ENCODE measurements around the gene AKR1E2.
"Not testable (repeated sequence)": the region's sequence is repeated elsewhere in the genome, so short reads cannot be mapped to it uniquely, and the experiment has no call there.

The AKR1E2 gene

DNA sequence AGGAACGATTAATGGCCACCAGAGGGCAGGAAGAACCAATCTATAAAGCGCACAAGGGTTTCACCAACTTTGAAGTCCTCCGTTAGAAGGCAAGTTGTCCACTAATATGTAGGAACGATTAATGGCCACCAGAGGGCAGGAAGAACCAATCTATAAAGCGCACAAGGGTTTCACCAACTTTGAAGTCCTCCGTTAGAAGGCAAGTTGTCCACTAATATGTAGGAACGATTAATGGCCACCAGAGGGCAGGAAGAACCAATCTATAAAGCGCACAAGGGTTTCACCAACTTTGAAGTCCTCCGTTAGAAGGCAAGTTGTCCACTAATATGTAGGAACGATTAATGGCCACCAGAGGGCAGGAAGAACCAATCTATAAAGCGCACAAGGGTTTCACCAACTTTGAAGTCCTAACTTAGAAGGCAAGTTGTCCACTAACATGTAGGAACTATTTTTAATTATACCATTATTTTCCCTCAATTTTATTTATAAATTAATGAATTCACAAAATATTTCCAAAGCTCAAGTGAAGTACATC lies 10.3 kb upstream of the AKR1E2 start:
- DNase-seq = not testable (repeated sequence)

DNA sequence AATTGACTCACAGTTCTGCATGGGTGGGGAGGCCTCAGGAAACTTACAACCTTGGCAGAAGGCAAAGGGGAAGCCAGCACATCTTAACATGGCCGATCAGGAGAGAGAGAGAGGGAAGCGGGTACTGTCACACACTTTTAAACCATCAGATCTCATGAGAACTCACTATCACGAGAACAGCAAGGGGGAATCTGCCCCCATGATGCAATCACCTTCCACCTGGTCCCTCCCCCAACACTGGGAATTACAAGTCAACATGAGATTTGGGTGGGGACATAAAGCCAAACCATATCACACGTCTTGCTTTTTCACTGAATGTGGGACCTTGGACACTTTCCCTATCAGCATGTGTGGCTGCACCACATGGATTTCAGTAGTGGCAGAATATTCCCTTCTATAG lies 9.0 kb upstream of the AKR1E2 start:
- no peak for DNase-seq

DNA sequence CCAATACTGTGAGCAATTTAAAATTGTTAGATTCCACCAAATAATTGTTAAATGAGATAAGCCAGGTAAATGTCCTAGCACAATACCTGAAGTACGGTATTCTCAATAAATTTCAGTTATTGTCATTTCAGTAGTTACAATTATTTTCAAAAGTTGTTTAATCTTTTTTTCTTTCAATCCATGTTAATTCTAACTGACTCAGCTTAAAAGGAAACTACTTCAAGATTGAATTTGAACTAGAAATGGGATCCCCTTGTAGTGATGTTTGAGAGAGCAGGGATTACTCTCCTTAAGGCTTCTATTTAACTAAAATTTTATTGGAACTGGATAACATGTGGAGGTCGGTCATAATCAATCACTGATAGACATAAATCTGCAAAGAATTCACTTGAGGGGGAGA lies 6.9 kb upstream of the AKR1E2 start:
- DNase-seq = no peak

DNA sequence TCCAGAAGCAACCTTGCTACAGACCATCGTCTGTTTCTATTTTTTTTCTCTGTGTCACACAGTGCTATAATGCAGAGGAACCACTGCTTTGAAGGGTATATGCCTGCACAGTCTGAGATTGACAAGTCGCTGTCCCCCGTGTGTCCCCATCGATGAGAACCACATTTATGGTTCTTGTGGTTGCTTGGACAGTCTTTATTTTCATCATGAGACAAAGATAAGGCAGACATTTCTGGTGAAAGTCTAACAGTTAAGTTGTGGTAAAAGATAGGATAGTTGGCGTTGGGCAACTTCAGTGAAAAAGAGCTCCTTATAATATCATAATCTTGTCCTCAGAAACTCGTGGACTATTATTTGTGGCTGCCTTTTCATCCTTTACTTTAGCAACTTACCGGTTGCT lies 6.3 kb upstream of the AKR1E2 start:
- DNase-seq = no peak

DNA sequence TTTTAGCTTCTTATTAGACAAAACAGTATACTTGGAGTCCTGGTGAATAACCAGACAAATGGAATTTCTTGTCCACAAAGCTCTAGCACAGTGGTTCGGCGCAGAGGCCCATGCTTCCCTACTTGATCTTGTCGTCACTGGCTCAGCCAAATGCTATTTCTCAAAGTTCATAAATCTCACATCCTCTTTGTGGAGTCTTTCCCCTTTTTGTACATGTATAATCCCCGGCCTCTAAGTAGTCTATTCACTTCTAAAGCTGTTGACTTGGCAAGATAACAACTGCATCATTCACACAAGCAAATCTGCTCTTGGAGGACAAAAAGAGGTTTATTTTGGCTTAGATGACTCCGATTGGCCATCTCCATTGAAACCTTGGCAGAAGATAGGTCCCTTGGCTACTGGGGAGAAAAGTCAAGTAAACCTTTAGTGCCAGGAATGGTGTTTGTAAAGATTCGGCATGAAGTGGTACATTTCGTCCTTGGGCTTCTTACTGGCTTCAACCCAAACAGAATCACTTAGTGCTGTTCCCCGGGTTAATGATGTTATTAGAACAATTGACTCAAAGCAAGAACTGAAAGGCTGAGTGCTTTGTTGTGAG lies 5.1 kb upstream of the AKR1E2 start:
- DNase-seq = no peak

DNA sequence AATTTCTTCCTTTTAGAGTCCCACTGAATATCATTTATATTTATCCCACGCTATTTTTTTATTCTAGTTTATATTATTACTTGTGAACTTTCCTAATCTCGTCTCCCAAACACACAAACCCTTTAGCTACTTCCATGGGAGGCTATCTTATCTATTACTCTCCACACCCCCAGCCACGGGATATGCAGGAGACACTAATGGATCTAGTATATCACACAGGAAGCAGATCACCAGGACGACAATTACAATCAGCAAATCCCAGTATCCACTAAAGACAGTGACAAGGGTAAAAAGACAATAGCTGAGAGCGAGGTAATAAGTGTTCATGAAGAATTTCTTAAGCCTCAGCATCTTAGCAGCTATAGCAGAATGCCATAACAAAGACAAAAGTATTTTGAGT lies 3.8 kb upstream of the AKR1E2 start:
- DNase-seq = no peak

DNA sequence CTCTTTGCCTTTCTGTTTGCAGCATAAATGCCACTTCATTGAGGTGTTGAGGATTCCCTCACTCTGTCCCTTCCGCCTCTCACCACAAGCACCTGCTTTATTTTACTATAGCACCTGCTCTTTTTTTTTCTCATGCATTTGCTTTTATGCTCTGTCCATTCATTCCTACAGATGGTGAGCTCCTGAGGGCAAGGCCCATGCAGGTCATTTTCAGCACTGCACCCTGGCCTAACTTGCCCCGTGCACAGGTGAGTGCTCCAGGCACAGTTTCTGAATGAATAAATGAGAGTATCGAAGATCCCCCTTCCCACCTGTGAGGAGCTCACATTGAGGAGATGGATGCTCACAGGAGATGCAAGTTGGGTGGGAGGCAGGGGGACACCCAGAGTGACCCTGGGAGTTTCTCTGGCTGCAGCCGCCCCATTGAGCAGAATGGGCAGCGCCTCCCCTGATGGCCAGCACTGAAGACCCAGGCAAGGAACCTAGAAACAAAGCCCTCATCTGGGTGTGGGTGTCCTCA lies 1.2 kb upstream of the AKR1E2 start:
- no peak for DNase-seq

DNA sequence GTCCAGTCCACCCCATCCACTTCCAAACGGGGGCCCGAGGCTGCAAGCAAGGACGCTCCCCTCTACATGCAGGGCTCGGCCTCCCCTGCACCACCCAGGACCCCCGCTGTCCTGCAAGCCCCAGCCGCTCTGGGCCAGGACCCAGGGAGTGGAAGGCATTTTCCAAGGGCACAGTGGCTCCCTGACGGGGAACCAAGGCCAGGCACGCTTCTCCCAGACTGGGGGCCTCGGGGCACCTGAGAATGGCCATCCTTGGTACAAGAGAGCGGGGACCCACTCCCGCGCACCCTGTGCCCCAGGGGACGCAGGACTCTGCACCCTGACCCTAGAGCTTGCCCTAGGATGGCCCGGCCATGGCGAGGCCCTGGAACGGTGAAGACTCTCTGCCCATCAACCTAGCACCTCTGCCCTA lies 545 bp upstream of the AKR1E2 start:
- DNase-seq = no peak

DNA sequence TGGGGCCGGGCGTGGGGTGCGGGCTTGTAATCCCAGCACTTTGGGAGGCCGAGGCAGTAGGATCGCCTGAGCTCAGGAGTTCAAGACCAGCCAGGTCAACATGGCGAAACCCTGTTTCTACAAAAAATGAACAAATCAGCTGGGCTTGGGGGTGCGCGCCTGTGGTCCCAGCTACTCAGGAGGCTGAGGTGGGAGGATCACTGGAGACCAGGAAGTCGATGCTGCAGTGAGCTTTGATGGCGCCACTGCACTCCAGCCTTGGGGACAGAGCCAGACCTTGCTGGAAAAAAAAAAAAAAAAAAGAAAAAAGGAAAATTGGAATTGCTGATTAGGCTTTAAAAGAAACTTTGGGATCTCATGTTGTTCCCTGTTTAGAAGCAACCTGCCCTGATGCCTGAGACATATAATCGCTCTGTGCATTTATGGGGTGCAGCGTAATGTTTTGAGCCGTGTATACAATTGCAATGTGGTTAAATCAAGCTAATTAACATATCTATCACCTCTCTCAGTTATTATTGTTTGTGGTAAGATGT lies 851 bp downstream of the AKR1E2 start:
- DNase-seq = no peak

DNA sequence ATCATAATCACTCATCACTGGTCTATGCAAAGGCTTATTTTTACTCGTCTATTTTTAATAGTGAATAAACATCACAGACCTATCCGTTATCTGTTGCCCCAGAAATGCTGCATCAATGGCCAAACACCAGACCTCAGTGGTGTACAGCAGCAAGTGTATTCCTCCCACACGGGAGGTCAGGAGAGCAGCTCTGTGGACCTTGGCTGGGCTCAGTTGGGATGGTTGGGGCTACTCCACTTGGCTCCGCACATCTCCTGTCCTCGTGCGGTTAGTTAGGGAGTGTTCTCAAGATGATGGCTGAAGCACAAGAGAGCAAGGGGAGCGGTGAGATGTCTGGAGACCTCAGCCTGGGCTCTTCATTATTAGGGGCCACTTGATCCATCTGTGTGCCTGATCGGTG lies 2.0 kb downstream of the AKR1E2 start:
- DNase-seq = no peak

DNA sequence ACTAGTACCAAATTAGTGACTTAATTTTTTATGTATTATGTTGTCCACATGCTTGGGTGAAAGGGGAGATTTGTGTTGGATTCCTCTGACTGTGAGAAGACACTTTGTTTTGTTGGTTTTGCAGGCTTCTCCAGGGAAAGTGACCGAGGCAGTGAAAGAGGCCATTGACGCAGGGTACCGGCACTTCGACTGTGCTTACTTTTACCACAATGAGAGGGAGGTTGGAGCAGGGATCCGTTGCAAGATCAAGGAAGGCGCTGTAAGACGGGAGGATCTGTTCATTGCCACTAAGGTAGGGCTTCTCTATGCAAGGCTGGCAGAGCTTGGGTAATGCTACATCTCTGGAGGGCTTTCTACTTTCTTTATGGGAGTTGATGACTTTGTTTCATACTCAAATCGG lies 4.5 kb downstream of the AKR1E2 start:
- no peak for DNase-seq

DNA sequence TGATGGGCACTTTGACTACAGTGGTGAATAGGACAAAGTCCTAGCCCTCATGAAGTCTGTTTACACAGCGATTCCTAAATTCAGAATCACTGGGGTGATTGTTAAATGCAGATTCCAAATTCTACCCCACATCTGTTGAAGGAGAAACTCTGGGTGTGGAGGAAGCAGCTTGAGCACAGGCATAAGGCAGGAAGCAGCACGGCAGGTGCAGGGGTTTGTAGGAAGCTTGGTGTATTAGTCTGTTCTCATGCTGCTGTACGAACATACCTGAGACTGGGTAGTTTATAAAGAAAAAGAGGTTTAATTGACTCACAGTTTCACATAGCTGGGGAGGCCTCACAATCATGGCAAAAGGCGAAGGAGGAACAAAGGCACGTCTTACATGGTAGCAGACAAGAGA lies 5.1 kb downstream of the AKR1E2 start:
- DNase-seq = no peak

DNA sequence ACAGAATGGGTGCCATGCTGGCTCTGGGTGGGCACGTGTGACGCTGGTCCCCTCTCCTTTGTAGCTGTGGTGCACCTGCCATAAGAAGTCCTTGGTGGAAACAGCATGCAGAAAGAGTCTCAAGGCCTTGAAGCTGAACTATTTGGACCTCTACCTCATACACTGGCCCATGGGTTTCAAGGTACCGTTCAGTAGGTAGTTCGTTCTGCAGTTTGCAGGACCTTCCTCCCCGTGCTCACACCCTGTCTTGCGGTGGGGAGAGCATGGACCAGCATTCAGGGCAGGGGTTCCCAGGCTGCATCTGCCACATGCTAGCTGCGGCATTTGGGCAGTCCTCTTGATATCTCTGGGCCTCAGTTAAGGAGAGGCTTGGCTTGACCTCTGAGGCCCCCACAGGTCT lies 7.3 kb downstream of the AKR1E2 start:
- no peak for DNase-seq

DNA sequence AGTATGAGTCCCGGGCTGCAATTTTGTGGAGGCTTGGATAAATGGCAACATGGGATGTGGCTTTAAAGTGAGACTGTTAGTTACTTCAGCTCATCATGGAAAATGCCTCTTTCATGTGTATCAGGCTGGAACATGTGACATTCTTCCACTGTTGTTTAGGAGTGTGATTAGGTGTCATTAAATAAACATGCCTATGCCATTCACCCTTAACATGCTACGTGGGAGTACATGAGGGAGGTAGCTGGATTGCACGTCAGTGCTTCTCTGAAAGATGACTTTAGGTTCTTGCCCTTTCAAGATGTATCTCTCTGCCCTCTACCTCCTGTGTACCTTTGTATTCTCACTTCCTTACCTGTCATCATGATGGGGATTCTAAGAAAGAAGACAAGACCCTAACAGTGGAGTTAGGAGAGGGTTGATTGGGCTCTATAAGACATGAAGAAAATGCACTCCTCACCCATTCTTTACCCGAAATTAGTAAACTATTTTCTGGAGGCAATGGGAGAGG lies 8.9 kb downstream of the AKR1E2 start:
- DNase-seq = no peak

DNA sequence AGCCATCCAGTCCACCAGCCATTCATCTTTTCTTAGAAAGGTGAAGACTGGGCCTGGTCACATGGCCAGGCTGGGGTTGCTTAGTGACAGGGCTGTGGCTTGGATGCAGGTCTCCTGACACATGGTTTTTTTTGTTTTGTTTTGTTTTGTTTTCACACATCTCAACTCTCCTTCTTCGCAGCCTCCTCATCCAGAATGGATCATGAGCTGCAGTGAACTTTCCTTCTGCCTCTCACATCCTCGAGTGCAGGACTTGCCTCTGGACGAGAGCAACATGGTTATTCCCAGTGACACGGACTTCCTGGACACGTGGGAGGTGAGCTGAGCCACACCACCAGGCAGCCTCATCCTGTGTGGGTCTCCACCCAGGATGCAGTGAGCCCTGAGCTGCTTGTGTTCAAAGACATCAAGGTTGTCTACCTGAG lies 9.5 kb downstream of the AKR1E2 start:
- DNase-seq = no peak

DNA sequence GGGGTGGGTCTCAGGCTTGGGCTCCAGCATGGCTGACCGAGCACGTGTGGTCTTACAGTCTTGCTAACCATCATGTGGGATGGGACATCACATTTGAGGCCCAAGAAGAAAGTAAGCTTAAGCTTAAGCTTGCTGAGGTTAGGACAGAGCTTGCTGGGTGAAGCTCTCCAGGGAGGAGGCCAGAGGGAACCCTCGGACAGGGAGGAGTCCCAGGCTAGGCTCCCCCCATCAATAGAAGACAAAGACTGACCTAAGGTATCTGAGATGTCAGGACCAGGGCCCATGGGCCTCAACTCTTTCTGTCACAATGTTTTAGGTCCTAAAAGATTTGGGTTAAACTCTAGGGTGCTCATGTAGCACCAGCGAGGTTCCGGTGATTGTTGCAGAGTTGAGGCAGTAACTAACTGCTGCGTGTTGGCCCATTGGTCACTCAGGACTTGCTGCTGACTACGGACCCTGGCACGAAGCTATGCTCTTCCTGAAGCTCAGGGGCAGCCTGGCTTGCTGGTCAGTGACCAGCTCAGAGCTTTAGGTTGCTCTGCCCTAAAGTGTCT lies 10.5 kb downstream of the AKR1E2 start:
- no peak for DNase-seq

DNA sequence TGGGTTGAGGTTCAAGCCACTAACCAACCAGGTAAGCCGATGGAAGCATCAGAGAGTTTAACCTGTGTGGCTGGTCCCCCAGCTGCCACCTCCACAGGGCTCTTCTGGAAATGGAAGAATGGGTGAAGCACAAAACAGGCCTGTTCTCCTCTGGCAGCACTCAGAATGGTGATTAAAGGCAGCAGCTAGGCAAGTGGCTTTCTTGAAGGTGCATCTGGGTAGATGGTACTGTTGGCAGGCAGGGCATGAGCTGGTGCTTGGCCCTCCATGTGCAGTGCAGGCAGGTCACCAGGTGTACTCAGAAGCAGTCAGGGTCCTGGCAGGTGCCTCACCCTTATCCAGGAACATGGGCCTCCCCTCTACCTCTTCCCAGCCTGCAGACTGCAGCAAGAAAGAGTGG lies 11.5 kb downstream of the AKR1E2 start:
- DNase-seq = no peak

DNA sequence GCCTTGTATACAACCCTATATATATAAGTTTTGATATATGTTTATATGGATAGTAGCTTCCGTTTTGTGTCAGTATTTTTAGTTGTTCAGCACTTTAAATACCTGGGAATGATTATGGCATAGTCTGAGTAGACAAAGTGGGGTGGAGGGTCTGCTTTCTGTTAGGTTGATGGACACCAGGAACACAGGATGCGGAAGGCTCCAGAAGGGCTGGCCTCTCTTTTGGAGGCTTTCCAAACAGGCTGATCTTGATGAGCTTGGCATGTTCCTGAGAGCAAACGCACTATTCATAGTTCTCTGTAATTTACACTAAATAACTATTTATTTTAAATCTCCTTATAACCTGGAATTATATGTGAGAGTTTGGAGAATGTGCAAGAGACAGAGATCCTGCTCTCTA lies 12.7 kb downstream of the AKR1E2 start:
- no peak for DNase-seq

DNA sequence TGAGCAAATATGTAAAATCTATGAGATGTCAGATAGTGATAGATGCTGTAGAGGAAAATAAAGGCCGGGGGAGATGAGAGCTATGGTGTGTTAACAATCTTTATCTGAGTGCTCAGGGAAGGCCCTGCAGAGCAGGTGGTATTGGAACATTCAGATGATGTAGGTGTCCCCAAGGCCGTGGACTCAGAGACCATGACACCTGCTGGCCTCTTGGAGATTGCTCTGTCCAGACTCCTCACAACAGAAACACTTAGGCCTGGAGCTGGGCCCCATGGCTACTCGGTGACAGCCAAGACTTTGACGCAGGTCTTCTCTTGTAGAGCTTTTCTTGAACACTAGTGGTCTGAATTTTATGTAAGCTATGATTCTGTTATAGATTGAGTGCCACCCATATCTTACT lies 13.3 kb downstream of the AKR1E2 start:
- no peak for DNase-seq

DNA sequence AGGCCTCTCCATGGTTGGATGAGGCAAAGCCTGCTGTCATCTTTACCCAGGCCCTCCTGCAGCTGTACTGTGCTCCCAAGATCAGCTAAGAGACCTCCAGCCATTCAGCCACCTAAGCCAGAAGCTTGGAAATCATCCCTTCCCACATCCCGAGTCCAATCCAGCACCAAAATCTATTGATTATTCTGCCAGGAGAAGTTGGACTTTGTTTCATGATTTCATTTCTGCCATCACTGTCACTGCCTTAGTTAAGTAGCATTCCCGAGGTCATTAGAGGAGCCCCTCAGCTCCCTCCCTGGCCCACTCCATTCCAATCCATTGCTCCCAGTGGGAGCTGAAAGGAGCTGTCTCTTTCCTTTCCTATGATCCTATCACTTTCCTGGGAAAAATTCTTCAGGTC lies 14.1 kb downstream of the AKR1E2 start:
- DNase-seq = no peak

DNA sequence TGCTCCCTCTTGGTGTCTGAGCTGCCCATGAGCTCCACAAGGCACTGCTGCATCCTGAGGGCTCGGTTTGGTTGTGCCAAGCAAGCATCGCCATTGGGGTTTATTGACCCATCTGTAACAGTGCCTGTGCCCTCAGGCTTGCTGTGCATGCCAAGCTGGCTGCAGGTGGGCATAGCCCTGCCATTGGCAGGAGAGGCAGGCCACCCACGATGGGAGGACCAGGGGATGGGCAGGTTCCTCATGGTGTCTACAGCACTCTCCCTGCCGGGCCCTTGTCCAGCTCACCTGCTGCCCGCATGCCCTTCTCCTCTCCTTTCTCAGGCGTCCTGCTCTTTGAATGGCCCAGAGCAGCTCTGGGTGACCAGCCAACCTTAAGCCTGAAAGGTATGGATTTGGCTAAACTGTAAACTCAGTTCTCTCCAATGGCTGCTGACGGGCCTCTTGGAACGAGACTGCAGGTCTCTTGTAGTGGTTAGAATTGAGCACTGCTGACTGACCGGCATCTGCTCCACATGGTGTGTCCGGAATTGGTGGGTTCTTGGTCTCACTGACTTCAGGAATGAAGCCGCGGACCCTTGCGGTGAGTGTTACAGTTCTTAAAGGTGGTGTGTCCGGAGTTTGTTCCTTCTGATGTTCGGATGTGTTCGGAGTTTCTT lies 17.6 kb downstream of the AKR1E2 start:
- DNase-seq = no peak

DNA sequence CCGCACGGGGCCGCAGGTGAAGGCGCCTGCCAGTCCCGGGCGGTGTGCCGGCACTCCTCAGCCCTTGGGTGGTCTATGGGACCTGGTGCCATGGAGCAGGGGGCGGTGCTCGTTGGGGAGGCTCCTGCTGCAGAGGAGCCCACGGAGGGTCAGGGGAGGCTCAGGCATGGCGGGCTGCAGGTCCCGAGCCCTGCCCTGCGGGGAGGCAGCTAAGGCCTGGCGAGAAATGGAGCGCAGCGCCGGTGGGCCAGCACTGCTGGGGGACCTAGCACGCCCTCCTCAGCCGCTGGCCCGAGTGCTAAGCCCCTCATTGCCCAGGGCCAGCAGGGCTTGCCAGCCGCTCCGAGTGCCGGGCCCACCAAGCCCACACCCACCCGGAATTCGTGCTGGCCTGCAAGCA lies 18.9 kb downstream of the AKR1E2 start:
- no peak for DNase-seq

DNA sequence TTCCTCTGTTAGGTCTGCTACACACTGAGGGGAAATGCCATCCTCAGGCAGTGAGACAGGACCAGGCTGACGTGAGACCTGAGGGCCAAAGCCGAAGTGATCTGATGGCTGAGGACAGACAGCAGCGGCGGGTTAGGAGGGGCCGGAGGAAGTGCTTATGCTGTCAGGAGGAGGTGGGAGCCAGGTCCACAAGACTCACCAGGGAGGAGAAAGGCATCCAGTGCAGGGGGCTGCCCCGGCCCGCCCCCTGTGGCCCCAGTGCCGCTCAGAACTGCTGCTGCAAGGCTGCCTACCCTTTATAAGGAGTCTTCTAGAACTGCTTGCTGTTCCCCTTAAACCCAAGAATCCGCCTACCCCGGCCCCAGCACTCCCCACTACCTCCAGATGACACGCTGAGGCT lies 19.8 kb downstream of the AKR1E2 start:
- DNase-seq = no peak

DNA sequence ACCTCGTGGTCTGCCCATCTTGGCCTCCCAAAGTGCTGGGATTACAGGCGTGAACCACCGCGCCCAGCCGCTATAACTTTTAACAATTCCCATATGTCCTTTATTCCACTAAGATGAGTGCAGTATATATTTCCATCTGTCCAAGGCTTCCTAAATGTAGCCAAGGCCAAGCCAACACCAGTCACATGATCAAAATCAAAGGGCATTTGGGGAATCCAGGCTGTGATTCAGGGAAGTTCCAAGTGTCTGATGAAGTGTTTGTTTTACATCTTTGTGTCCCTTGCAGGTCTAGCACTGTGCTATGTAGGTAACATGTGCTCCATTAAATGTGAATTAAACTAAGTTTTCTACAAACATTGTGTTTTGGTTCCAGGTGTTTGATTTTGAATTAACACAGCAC lies 20.8 kb downstream of the AKR1E2 start:
- no peak for DNase-seq

Data from NCI-H2029 (cell line).